PFSK-1 (cell line): ENCODE data around the gene MORC3.

Source experiments
- FOXP2 ChIP-seq: optimal IDR thresholded peaks from 2 replicates; pipeline ENCODE3; 2011; ENCODE audit warnings: borderline replicate concordance, control low read depth, inconsistent platforms; ENCODE audit not compliant: insufficient read depth; ENCODE audit errors: extremely low read length, extremely low read depth
- POLR2AphosphoS5 ChIP-seq: IDR thresholded peaks from 2 replicates; pipeline ENCODE4 v1.6.1; 2012; ENCODE audit warnings: low read depth, mild to moderate bottlenecking, control low read depth, low read length, moderate library complexity
- REST ChIP-seq, 2 experiments: IDR thresholded peaks; 2 replicates each; pipeline versions ENCODE4 v1.6.1 to v1.8.0; 2011 to 2012; ENCODE audit warnings: low read depth in 2 of 2, low read length in 2 of 2, control low read depth in 1 of 2, inconsistent platforms in 1 of 2, mild to moderate bottlenecking in 1 of 2, moderate library complexity in 1 of 2; ENCODE audit not compliant: insufficient read depth in 1 of 2
- SIN3A ChIP-seq: IDR thresholded peaks from 2 replicates; pipeline ENCODE4 v1.6.1; 2012; ENCODE audit warnings: mild to moderate bottlenecking, low read length, moderate library complexity, borderline replicate concordance; ENCODE audit not compliant: insufficient read depth
- TAF1 ChIP-seq: IDR thresholded peaks from 2 replicates; pipeline ENCODE4 v1.6.1; 2012; ENCODE audit warnings: low read length, control low read depth, borderline replicate concordance; ENCODE audit not compliant: insufficient read depth

Gene MORC3

GRCh38 chr21:36400719-36401118, 80.7 kb downstream of the MORC3 start:
- TF ChIP-seq REST (IDR thresholded peaks at IDR 0.05; ENCODE audit: insufficient read depth in 1 of 2, low read depth in 2 of 2, low read length in 2 of 2) (no peak), SIN3A (no peak), FOXP2 (no peak), POLR2AphosphoS5 (no peak), TAF1 (no peak)

- no peak for TF ChIP-seq REST (IDR thresholded peaks at IDR 0.05; ENCODE audit: insufficient read depth in 1 of 2, low read depth in 2 of 2, low read length in 2 of 2)
- no peak for TF ChIP-seq POLR2AphosphoS5
- TF ChIP-seq SIN3A = no peak
- no peak for TF ChIP-seq TAF1
- no peak for TF ChIP-seq FOXP2
These were observed 82.3 kb downstream of the MORC3 start for GRCh38 chr21:36402339-36402738.

GRCh38 chr21:36403713-36404112, 83.7 kb downstream of the MORC3 start:
- TF ChIP-seq REST (IDR thresholded peaks at IDR 0.05; ENCODE audit: insufficient read depth in 1 of 2, low read depth in 2 of 2, low read length in 2 of 2) = no peak
- TF ChIP-seq FOXP2 = no peak
- TF ChIP-seq POLR2AphosphoS5 = no peak
- TF ChIP-seq TAF1 = no peak
- TF ChIP-seq SIN3A = no peak

GRCh38 chr21:36408568-36408967, 88.6 kb downstream of the MORC3 start:
- TF ChIP-seq SIN3A = no peak
- no peak for TF ChIP-seq TAF1
- no peak for TF ChIP-seq POLR2AphosphoS5
- TF ChIP-seq FOXP2 = no peak
- TF ChIP-seq REST (IDR thresholded peaks at IDR 0.05; ENCODE audit: insufficient read depth in 1 of 2, low read depth in 2 of 2, low read length in 2 of 2) = no peak

- TF ChIP-seq FOXP2 (no peak), REST (IDR thresholded peaks at IDR 0.05; ENCODE audit: insufficient read depth in 1 of 2, low read depth in 2 of 2, low read length in 2 of 2) (no peak), SIN3A (no peak), POLR2AphosphoS5 (no peak), TAF1 (no peak)
These were observed 91.3 kb downstream of the MORC3 start for GRCh38 chr21:36411301-36411700.
